Gastrocnemius medialis (tissue), 4 donors: ENCODE results near the gene MSI2. TPM values are rescaled to one million over a fixed set of nuclear protein-coding genes. Genes with fewer than 3 reads are reported as not detected.

Experiments used
- ATAC-seq, 2 donors: fragments of 150-250 bp; one replicate each; pipeline ENCODE4 v1.9.1; 2016
- DNase-seq, 2 donors: peaks; one replicate each; pipeline ENCODE4 v3.0.0-alpha.2; 2019
- H3K27ac ChIP-seq, 4 donors: fragments of 200-600 bp; sonication (generic); 1 replicate in 1 of 4; 2 replicates in 3 of 4; pipeline ENCODE4 v1.5.1; 2016 to 2018; ENCODE audit warnings: mild to moderate bottlenecking in 2 of 4, moderate library complexity in 1 of 4
- H3K27me3 ChIP-seq, 3 donors: fragments of 200-600 bp; sonication (generic) in 2 of 3; 1 replicate in 1 of 3; 2 replicates in 2 of 3; pipeline versions ENCODE4 v1.5.1 to v1.6.0; 2016 to 2019; ENCODE audit warnings: mild to moderate bottlenecking in 1 of 3, moderate library complexity in 1 of 3
- H3K36me3 ChIP-seq, 2 donors: fragments of 200-600 bp; sonication (generic) in 1 of 2; one replicate each; pipeline ENCODE4 v1.5.1; 2017 to 2018
- H3K4me1 ChIP-seq, 2 donors: fragments of 200-600 bp; sonication (generic) in 1 of 2; one replicate each; pipeline ENCODE4 v1.5.1; 2016 to 2017; ENCODE audit warnings: mild to moderate bottlenecking in 2 of 2
- H3K4me3 ChIP-seq, 4 donors: fragments of 200-600 bp; sonication (generic) in 3 of 4; 1 replicate in 1 of 4; 2 replicates in 3 of 4; pipeline ENCODE4 v1.5.1; 2016 to 2019; ENCODE audit warnings: mild to moderate bottlenecking in 2 of 4
- H3K9me3 ChIP-seq, 3 donors: fragments of 200-600 bp; sonication (generic) in 2 of 3; 1 replicate in 1 of 3; 2 replicates in 2 of 3; pipeline ENCODE4 v1.5.1; 2016 to 2019
- POLR2A ChIP-seq, 2 donors: fragments of 450-650 bp; IDR thresholded peaks; one replicate each; pipeline ENCODE4 v1.6.1; 2017; ENCODE audit warnings: antibody characterized with exemption in 2 of 2, mild to moderate bottlenecking in 2 of 2, moderate library complexity in 2 of 2
- in situ Hi-C, 4 donors: fragments of 200-750 bp; cut with MboI; loops; one replicate each; pipeline versions ENCODE4 v1.15.0 to v1.8.0; 2017; ENCODE audit warnings: low sequenced_read_pairs in 4 of 4
- intact Hi-C: fragments of 100-400 bp; cut with DNase I; formaldehyde crosslinking; loops from one replicate; pipeline ENCODE4 v1.15.1; 2023; ENCODE audit warnings: low total_unique reads
- total RNA-seq, 4 donors: library from RNA; depleted of rRNA; stranded (reverse); fragments of >200 nt; gene quantifications; one replicate each; pipeline versions ENCODE4 v1.1.0 to v1.2.3, GENCODE V29; 2016
- TF ChIP-seq, protein P1 (sequence below), 5 experiments: fragments of 450-650 bp in 3 of 5; fragments of 200-600 bp in 2 of 5; sonication (generic) in 2 of 5; IDR thresholded peaks in 4 of 5; conservative IDR thresholded peaks in 1 of 5; 1 replicate in 4 of 5; 2 replicates in 1 of 5; pipeline ENCODE4 v1.5.1; 2016 to 2019; ENCODE audit warnings: antibody characterized with exemption in 5 of 5, mild to moderate bottlenecking in 3 of 5, moderate library complexity in 3 of 5

MSI2 gene
- total RNA-seq, 4 donors from 2014 or later: 33.1 to 66.2 (median 48.5) TPM

DNA sequence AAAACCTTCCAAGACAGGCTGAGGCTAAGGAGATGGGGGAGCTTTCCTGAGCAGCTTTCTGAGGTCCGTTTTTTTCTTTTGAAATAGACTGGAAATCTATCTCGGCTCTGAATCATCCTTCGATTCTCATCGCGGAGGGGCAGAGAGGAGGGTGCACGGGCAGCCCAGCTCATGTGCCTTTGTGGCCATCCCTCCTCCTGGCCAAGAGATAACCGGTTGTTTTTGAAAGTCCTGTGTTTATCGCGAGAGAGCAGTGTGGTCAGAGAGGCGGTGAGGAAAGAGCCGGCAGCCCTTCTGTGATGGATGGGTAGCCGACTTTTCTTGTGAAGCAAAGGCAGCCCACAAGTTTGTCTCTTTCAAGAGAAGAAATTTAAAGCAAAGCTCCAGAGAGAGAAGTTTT, 297.2 kb downstream of the MSI2 start:
- intact Hi-C loops: loop anchor here (5.0 kb wide), 1 partner anchor 119 kb away; no protein-coding TSS in a partner anchor

DNA sequence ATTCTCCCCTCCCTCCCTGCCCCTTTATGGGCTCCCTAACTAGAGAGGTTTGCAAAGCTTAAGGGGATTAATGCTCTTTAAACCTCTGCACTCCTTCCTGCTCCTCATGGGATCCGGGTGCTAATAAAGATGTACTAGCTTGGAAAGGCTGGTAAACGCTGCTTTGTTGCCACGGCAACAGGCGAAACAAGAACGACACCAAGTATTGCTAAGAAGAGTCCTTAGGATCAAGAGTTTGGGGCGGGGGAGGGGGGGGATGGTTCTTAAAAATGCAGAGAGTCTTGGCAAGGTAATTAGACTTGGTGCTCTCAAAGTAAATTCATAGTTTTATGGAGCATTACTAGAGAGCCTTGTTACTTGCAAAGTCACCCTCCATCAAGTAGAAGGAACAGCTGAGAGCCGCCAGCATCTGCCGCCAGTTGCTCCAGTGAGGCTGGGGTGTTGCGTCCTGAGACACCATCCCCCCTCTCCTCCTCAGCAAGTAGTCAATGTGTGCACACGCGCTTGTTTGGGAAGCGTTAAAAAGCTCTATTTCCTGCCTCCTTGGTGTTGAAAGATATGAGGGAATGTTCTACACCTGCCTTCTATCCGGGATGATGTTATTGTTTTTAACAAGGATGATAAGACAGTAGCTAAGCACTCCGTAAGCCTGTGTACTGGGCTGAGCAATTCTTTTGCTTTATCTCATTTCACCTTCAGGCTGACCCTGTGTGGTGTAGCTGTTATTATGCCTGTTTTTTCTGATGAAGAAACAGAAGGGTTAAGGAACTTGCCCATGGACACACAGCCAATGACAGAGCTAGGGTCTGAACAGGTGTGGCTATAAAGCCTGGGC, 297.9 kb downstream of the MSI2 start:
- no peaks in the 10 kb centered on the region for H3K9me3 ChIP-seq
- peaks cover 40 to 50% of the 10 kb centered on the region in 2 donors for H3K4me1 ChIP-seq
- intact Hi-C loops: loop anchor here (5.0 kb wide), 1 partner anchor 118 kb away; no protein-coding TSS in a partner anchor
- DNase-seq: peak in 1 of 2 donors; percentile 35
- H3K36me3 ChIP-seq: no peaks in the 10 kb centered on the region
- H3K4me3 ChIP-seq: no peak overlapping the region
- peak overlapping the region in 3 of 4 donors; percentile 1 to 78 (median 60) for H3K27ac ChIP-seq
- in situ Hi-C loops: no loop called here
- H3K27me3 ChIP-seq: no peaks in the 10 kb centered on the region
- no peak for TF ChIP-seq POLR2A (IDR thresholded peaks at IDR 0.05)
- TF ChIP-seq, protein P1, sequence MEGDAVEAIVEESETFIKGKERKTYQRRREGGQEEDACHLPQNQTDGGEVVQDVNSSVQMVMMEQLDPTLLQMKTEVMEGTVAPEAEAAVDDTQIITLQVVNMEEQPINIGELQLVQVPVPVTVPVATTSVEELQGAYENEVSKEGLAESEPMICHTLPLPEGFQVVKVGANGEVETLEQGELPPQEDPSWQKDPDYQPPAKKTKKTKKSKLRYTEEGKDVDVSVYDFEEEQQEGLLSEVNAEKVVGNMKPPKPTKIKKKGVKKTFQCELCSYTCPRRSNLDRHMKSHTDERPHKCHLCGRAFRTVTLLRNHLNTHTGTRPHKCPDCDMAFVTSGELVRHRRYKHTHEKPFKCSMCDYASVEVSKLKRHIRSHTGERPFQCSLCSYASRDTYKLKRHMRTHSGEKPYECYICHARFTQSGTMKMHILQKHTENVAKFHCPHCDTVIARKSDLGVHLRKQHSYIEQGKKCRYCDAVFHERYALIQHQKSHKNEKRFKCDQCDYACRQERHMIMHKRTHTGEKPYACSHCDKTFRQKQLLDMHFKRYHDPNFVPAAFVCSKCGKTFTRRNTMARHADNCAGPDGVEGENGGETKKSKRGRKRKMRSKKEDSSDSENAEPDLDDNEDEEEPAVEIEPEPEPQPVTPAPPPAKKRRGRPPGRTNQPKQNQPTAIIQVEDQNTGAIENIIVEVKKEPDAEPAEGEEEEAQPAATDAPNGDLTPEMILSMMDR (IDR thresholded peaks at IDR 0.05 in 4 of 5, conservative IDR thresholded peaks at IDR 0.05 in 1 of 5): no peak
- no peak for ATAC-seq

More for the DNA sequence above, 297.2 kb downstream of the MSI2 start:
- Histone ChIP-seq H3K36me3 (no peaks in the 10 kb centered on the region), H3K9me3 (no peaks in the 10 kb centered on the region), H3K4me3 (no peak overlapping the region), H3K27me3 (no peaks in the 10 kb centered on the region), H3K27ac (peak overlapping the region in 2 of 4 donors; percentile 60 to 78), H3K4me1 (peaks cover 40 to 53% of the 10 kb centered on the region in 2 donors)
- no peak for ATAC-seq
- no peak for DNase-seq
- TF ChIP-seq, protein P1 (IDR thresholded peaks at IDR 0.05 in 4 of 5, conservative IDR thresholded peaks at IDR 0.05 in 1 of 5): no peak
- TF ChIP-seq POLR2A (IDR thresholded peaks at IDR 0.05): no peak
- in situ Hi-C loops: no loop called here

DNA sequence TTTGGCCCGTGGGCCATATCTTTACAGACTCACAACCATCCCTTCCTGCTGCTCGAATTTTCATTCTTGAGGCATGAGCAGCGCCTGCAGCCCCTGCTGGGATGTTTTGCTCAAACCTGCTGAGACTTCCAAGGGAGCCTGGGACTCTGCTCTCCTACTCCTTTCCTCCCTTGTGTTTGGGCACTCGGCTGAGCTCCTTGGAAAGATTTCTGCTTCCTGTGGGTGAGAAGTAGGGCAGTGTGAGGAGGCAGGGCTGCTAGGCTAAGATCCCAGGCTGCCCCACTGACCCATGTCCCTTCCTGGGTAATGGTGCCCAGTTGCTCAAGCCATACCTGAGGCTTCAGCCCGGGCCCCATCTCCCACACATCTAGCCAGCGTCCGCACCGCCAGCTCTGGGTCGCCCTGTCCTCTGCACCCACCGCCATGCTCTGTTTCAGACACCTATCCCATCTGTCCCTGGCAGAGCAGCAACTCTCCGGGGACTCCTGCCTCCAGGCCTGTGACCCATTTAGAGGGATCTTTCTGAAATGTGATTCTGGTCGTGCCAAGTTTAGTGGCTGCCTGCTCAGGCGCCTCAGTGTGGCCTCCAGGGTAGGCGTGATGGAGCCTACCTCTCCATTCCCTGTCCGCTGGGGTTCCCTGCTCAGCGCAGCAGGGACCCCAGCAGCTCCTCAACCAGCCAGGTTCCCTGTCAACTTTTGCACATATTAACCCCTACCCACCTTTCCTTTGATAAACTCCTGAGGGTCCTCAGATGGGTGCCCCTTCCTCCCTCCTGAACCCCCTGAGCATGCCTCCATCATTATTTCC, 298.7 kb downstream of the MSI2 start:
- peak; percentile 60 to 71 for ATAC-seq
- peaks cover 37 to 50% of the 10 kb centered on the region in 2 donors for H3K4me1 ChIP-seq

DNA sequence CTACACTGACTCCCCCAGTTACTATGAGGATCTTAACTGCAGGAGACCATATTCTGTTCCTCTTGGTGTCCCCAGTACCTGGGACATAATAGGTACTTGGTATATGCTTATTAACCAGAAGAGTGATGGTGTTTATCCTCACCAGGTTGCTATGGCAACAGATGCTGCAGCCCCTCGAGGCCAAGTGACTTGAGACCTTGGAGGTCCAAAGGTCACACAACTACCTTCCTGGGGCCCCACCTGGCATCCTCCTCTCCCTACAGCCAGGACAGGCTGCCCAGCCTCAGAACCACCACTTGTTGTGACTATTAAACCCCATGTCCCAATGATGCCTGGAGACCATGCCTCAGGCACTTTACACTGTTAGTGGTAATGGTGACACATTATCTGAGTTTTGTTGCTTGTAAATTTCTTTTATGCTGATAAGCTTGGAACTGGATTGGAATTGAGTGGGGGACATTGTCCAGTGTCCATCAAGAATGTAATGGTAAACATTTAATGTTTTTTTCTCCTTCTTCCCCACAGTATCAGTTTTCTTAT, 299.4 kb downstream of the MSI2 start:
- H3K27me3 ChIP-seq: no peaks in the 10 kb centered on the region
- no peaks in the 10 kb centered on the region for H3K9me3 ChIP-seq
- no peak for DNase-seq
- no peak for ATAC-seq
- peak overlapping the region in 3 of 4 donors; percentile 1 to 78 (median 60) for H3K27ac ChIP-seq
- TF ChIP-seq, protein P1 (IDR thresholded peaks at IDR 0.05 in 4 of 5, conservative IDR thresholded peaks at IDR 0.05 in 1 of 5): no peak
- TF ChIP-seq POLR2A (IDR thresholded peaks at IDR 0.05): no peak
- intact Hi-C loops (no loop called here), in situ Hi-C loops (no loop called here)
- H3K4me1 ChIP-seq: peaks cover 36 to 50% of the 10 kb centered on the region in 2 donors
- no peaks in the 10 kb centered on the region for H3K36me3 ChIP-seq
- no peak overlapping the region for H3K4me3 ChIP-seq

More for the DNA sequence above, 298.7 kb downstream of the MSI2 start:
- Histone ChIP-seq H3K9me3 (no peaks in the 10 kb centered on the region), H3K36me3 (no peaks in the 10 kb centered on the region), H3K4me3 (no peak overlapping the region), H3K27ac (peak overlapping the region in 3 of 4 donors; percentile 1 to 78 (median 60)), H3K27me3 (no peaks in the 10 kb centered on the region)
- intact Hi-C loops: loop anchor here (5.0 kb wide), 1 partner anchor 117 kb away; no protein-coding TSS in a partner anchor
- DNase-seq: peak; percentile 50 to 51
- in situ Hi-C loops: no loop called here
- no peak for TF ChIP-seq POLR2A (IDR thresholded peaks at IDR 0.05)
- TF ChIP-seq, protein P1 (IDR thresholded peaks at IDR 0.05 in 4 of 5, conservative IDR thresholded peaks at IDR 0.05 in 1 of 5): no peak
